Measurements from ENCODE around the gene UBXN11. TPM values are rescaled to one million over a fixed set of nuclear protein-coding genes. Genes with fewer than 3 reads are reported as not detected.
A peak's percentile ranks its signal among the peaks of the same experiment; 100 is the strongest.

Gene UBXN11
- 13.1 and 14.2 TPM in 2 replicates for total RNA-seq

DNA sequence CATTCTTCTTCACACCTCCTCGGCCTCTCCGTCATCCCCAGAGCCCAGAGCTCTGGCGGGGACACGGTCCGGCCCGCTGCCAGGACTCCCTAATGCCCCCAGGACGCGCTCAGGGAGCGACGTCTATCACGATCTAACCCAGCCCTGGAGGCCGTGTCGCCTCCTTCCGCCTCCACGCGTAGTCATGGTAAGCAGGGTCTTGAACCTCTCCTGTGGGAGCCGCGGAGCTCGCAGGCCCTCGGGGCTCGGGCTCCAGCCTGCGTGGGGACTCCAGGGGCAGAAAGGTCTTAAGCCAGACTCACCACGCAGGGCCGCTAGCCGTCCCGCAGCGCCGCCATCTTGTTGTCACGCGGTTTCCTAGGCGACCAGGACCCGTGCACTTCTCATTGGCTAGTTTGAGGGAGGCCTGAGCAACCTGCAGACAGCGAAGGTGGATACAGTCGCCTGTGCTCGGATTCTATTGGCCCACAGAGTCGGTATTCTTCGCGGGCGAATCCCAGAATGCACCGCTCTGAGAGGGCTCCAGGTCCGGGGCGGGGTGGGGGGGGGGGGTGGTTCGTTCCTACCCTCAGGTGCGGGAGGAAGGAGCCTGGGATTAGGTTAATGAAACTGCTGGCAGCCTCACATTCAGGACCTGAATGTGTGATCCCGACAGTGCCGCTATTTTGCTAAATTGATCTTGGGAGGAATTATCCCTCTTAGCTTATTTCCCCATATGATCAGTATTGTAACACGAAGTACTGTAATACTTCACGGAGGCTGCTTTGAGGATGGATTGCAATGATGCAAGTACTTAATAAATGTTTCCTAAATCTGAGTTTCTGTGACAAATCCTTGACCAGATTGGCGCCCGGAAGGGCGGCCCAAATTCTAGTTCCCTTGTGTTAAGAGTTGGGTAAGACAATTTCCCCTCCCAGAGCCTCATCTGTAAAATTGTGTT, at the start of gene UBXN11:
Gene UBXN11 (minus strand): TSS at position 347 of the 940 bp plus-strand sequence. CDS start 3,753 bp downstream, outside the sequence.
- intact Hi-C loops (cut with micrococcal nuclease) = loop anchor here (5.0 kb wide), 1 partner anchor 69 kb away; no protein-coding TSS in a partner anchor
- H3K4me3 Mint-ChIP-seq (ENCODE audit: low read depth) = peak within 1 kb of the TSS; percentile 99
- H3K27me3 Mint-ChIP-seq (ENCODE audit: low read depth) = no peaks in the 10 kb centered on the region
- H3K27ac Mint-ChIP-seq = peak within 1 kb of the TSS; percentile 93
- peaks cover 25% of the 10 kb centered on the region for H3K4me1 Mint-ChIP-seq (ENCODE audit: low read depth)
- H3K9me3 Mint-ChIP-seq = no peaks in the 10 kb centered on the region
- H3K36me3 Mint-ChIP-seq (ENCODE audit: low read depth) = no peaks in the 10 kb centered on the region
- peak; percentile 91 for DNase-seq (ENCODE audit: low spot score)

- peaks cover 18% of the 10 kb centered on the region for H3K27me3 Mint-ChIP-seq (ENCODE audit: low read depth)
- H3K36me3 Mint-ChIP-seq (ENCODE audit: low read depth) = no peaks in the 10 kb centered on the region
- peaks cover 28% of the 10 kb centered on the region for H3K4me1 Mint-ChIP-seq (ENCODE audit: low read depth)
- no peak for DNase-seq (ENCODE audit: low spot score)
- H3K27ac Mint-ChIP-seq = no peak overlapping the region
- no peaks in the 10 kb centered on the region for H3K9me3 Mint-ChIP-seq
- H3K4me3 Mint-ChIP-seq (ENCODE audit: low read depth) = no peak overlapping the region
- intact Hi-C loops (cut with micrococcal nuclease) = no loop called here
Observed at GRCh38 chr1:26356106-26356505, 49.7 kb upstream of the UBXN11 start.

DNA sequence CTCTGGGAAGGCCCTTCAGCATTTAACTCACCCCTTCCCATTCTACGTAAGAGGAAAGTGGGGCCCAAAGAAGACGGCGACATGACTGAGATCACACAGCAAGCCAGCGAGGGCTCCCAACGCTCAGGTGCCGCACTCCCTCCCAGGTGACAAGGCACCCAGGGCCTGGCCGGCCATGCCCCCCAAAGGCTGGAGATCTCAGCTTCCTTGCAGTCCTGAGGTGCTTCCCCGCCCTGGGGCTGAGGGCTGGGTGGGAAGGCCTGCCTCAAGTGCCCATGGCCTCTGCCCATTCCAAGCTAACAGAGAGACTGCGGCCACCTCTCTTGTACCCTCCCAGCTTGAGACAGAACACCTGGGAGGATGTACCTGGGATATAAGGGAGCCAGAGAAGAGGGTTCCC, 48.5 kb upstream of the UBXN11 start:
- Mint-ChIP-seq H3K27me3 (ENCODE audit: low read depth) (peaks cover 12% of the 10 kb centered on the region), H3K9me3 (no peaks in the 10 kb centered on the region), H3K4me3 (ENCODE audit: low read depth) (no peak overlapping the region), H3K36me3 (ENCODE audit: low read depth) (no peaks in the 10 kb centered on the region), H3K4me1 (ENCODE audit: low read depth) (peaks cover 21% of the 10 kb centered on the region), H3K27ac (no peak overlapping the region)
- DNase-seq (ENCODE audit: low spot score) = no peak
- intact Hi-C loops (cut with micrococcal nuclease) = no loop called here

DNA sequence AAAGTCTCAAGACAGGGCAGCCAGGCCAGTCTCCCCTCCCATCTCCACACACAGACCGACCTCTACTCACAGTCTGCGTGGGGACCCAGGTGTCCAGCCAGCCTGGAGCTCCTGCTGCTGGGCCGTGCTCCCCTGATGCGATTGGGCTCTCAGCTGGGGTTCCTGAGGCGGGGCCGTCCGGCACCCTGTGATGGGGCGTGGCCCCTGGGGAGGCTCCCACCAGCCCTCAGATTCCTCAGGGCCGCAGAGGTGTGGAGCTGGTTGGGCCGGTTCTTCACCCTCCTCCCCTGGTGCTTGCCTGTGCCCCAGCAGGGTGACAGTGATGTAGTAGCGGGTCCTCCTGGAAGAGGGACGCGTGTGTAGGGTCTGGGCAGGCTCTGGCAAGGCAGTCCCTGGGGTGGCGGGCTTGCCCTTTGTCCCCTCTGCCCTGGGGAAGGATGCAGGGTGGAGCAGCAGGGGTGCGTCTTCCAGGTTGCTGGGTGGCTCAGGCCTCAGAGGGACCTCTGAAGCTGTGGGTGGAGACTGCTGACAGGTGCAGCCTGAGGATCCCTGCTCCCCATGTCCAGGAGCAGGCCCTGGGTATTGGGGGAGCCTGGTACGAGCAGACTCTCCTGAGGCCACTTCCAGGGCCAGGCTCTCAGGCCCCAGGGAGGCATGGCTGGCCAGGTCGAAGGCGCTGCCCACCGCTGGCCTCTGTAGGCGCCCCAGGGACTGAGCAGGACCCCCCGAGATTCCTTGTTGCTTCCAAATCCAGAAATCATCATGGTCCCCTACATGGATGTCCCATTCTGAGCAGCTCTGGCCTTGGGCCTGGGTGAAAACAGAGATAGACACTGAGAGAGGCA, 47.8 kb upstream of the UBXN11 start, which contains the start of gene CRYBG2:
Gene CRYBG2 (minus strand): TSS at position 155 of the 845 bp plus-strand sequence. CDS start 7,473 bp downstream, outside the sequence.
- Mint-ChIP-seq H3K27me3 (ENCODE audit: low read depth) (peaks cover 6% of the 10 kb centered on the region), H3K36me3 (ENCODE audit: low read depth) (no peaks in the 10 kb centered on the region), H3K4me1 (ENCODE audit: low read depth) (peaks cover 16% of the 10 kb centered on the region), H3K4me3 (ENCODE audit: low read depth) (no peak within 1 kb of the TSS), H3K27ac (no peak within 1 kb of the TSS), H3K9me3 (no peaks in the 10 kb centered on the region)
- no peak for DNase-seq (ENCODE audit: low spot score)
- intact Hi-C loops (cut with micrococcal nuclease) = no loop called here

GRCh38 chr1:26353210-26353859, 46.9 kb upstream of the UBXN11 start:
- H3K4me3 Mint-ChIP-seq (ENCODE audit: low read depth) = no peak overlapping the region
- H3K36me3 Mint-ChIP-seq (ENCODE audit: low read depth) = no peaks in the 10 kb centered on the region
- H3K4me1 Mint-ChIP-seq (ENCODE audit: low read depth) = peaks cover 7% of the 10 kb centered on the region
- H3K9me3 Mint-ChIP-seq = no peaks in the 10 kb centered on the region
- no peak overlapping the region for H3K27ac Mint-ChIP-seq
- intact Hi-C loops (cut with micrococcal nuclease) = no loop called here
- peaks cover 3% of the 10 kb centered on the region for H3K27me3 Mint-ChIP-seq (ENCODE audit: low read depth)
- no peak for DNase-seq (ENCODE audit: low spot score)

GRCh38 chr1:26352338-26352679, 45.9 kb upstream of the UBXN11 start:
- H3K9me3 Mint-ChIP-seq = no peaks in the 10 kb centered on the region
- no peaks in the 10 kb centered on the region for H3K36me3 Mint-ChIP-seq (ENCODE audit: low read depth)
- peaks cover 6% of the 10 kb centered on the region for H3K4me1 Mint-ChIP-seq (ENCODE audit: low read depth)
- no peak overlapping the region for H3K4me3 Mint-ChIP-seq (ENCODE audit: low read depth)
- H3K27me3 Mint-ChIP-seq (ENCODE audit: low read depth) = peaks cover 3% of the 10 kb centered on the region
- no peak for DNase-seq (ENCODE audit: low spot score)
- intact Hi-C loops (cut with micrococcal nuclease) = no loop called here
- no peak overlapping the region for H3K27ac Mint-ChIP-seq

DNA sequence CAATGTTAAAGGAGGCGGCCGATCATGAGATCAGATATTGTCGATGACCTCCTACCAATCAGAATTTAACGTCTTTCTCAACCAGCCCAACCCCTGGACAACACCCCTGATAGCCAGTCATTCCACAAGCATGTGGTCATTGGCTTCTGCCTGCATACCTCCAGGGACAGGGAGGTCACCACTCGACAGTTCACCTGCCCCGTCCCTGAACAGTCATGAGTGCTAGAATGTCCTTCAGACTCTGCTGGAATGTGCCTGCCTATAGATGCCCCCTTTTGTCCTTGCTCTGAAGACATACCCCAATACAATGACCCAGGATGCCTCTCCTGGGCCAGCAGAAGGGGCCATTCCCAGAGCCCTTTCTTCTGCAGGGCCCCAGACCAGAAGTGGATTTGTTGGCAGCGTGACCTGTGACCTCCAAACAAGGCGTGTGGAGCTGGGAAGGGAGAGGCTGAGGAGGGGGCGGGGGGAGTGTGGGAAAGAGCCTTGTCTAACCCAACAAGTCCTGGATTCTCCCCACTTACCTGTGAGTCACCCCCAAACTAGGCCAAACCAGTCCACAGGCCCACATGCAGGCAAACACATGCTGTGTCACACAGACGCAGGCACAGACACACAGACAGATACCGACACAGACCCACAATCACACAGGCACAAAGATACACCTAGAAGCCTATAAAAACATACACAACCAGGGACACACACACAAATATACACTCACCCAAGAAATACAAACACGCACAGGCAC, 45.3 kb upstream of the UBXN11 start:
- H3K27ac Mint-ChIP-seq = no peak overlapping the region
- peaks cover 4% of the 10 kb centered on the region for H3K4me1 Mint-ChIP-seq (ENCODE audit: low read depth)
- intact Hi-C loops (cut with micrococcal nuclease) = no loop called here
- H3K4me3 Mint-ChIP-seq (ENCODE audit: low read depth) = no peak overlapping the region
- no peaks in the 10 kb centered on the region for H3K36me3 Mint-ChIP-seq (ENCODE audit: low read depth)
- no peaks in the 10 kb centered on the region for H3K9me3 Mint-ChIP-seq
- H3K27me3 Mint-ChIP-seq (ENCODE audit: low read depth) = peaks cover 3% of the 10 kb centered on the region
- DNase-seq (ENCODE audit: low spot score) = no peak

DNA sequence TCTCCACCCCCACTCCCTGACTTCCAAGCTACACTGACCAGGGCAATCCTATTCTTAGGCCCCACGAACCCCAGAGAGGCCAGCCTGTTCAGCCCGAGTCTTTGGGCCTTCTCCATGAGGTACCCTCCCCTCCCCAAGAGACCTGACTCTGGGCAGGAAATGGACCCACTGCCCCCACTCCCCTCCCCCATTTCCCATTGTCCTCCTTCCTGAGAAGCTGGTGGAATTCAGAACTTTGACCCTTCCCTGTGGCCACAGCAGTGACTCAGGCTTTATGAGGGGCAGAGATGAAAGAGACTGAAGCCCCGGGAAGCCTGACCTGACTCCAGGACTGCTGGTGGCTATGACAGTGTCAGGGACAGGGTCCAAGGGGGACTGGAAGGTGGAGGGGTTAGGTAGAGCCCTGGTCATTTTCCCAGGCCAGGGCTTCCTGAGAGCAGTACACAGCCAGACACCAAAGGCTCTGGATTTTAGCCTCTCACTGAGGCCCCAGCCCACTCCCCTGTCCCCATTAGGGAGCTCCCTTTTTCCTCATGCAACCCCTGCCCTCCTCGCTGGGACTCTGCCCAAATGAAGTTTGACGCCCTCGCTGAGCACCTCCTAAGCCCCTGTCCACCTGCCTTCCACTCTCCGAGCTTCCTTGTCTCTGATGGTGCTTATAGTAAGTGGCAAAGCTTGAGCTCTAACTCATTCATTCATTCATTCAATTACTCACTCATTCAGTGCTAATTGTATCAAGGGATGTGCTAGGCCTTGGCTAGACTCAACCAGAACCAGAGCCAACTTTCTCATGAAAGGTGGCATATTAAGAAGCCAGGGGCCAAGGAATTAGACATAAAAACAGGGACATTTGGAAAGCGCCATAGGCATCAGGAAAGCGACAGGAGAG, 44.5 kb upstream of the UBXN11 start:
- Mint-ChIP-seq H3K27me3 (ENCODE audit: low read depth) (peaks cover 3% of the 10 kb centered on the region), H3K4me3 (ENCODE audit: low read depth) (no peak overlapping the region), H3K4me1 (ENCODE audit: low read depth) (peaks cover 4% of the 10 kb centered on the region), H3K9me3 (no peaks in the 10 kb centered on the region), H3K27ac (no peak overlapping the region), H3K36me3 (ENCODE audit: low read depth) (no peaks in the 10 kb centered on the region)
- no peak for DNase-seq (ENCODE audit: low spot score)
- intact Hi-C loops (cut with micrococcal nuclease) = no loop called here

DNA sequence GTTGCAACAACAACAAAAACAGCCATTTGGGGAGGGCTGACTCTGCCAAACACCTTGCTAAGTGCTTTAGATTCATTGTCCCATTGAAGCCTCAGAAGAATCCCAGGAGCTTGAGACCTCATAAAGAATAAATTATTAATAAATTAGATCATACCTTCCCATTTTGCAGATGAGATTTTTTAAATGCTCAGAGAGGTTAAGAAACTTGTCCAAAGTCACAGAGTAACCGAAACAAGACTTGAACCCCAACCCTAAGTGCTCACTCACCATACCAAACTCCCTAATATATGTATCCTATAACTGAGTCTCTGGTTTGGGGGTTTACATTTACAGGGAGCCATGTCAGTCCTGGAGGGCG, 43.9 kb upstream of the UBXN11 start:
- no peaks in the 10 kb centered on the region for H3K36me3 Mint-ChIP-seq (ENCODE audit: low read depth)

GRCh38 chr1:26349877-26350244, 43.4 kb upstream of the UBXN11 start:
- intact Hi-C loops (cut with micrococcal nuclease) = no loop called here
- H3K9me3 Mint-ChIP-seq = no peaks in the 10 kb centered on the region
- H3K36me3 Mint-ChIP-seq (ENCODE audit: low read depth) = no peaks in the 10 kb centered on the region
- H3K4me3 Mint-ChIP-seq (ENCODE audit: low read depth) = no peak overlapping the region
- no peak for DNase-seq (ENCODE audit: low spot score)
- H3K27me3 Mint-ChIP-seq (ENCODE audit: low read depth) = no peaks in the 10 kb centered on the region
- no peaks in the 10 kb centered on the region for H3K4me1 Mint-ChIP-seq (ENCODE audit: low read depth)
- H3K27ac Mint-ChIP-seq = no peak overlapping the region

More for the DNA sequence above, 43.9 kb upstream of the UBXN11 start:
- Mint-ChIP-seq H3K4me1 (ENCODE audit: low read depth) (no peaks in the 10 kb centered on the region), H3K9me3 (no peaks in the 10 kb centered on the region), H3K27ac (no peak overlapping the region), H3K27me3 (ENCODE audit: low read depth) (no peaks in the 10 kb centered on the region), H3K4me3 (ENCODE audit: low read depth) (no peak overlapping the region)
- intact Hi-C loops (cut with micrococcal nuclease) = no loop called here
- DNase-seq (ENCODE audit: low spot score) = no peak

GRCh38 chr1:26349188-26349876, 42.9 kb upstream of the UBXN11 start:
- H3K9me3 Mint-ChIP-seq = no peaks in the 10 kb centered on the region
- no peaks in the 10 kb centered on the region for H3K36me3 Mint-ChIP-seq (ENCODE audit: low read depth)
- H3K4me3 Mint-ChIP-seq (ENCODE audit: low read depth) = no peak overlapping the region
- no peaks in the 10 kb centered on the region for H3K4me1 Mint-ChIP-seq (ENCODE audit: low read depth)
- no peak overlapping the region for H3K27ac Mint-ChIP-seq
- no peak for DNase-seq (ENCODE audit: low spot score)
- intact Hi-C loops (cut with micrococcal nuclease) = no loop called here
- no peaks in the 10 kb centered on the region for H3K27me3 Mint-ChIP-seq (ENCODE audit: low read depth)
